Measurements from ENCODE around the gene MYADML2.

Gene MYADML2

GRCh38 chr17:81934850-81935708, 12.0 kb downstream of the MYADML2 start:
- DNase-seq: no peak

- no peak for DNase-seq
These were observed 12.8 kb downstream of the MYADML2 start for GRCh38 chr17:81934098-81934757.

DNA sequence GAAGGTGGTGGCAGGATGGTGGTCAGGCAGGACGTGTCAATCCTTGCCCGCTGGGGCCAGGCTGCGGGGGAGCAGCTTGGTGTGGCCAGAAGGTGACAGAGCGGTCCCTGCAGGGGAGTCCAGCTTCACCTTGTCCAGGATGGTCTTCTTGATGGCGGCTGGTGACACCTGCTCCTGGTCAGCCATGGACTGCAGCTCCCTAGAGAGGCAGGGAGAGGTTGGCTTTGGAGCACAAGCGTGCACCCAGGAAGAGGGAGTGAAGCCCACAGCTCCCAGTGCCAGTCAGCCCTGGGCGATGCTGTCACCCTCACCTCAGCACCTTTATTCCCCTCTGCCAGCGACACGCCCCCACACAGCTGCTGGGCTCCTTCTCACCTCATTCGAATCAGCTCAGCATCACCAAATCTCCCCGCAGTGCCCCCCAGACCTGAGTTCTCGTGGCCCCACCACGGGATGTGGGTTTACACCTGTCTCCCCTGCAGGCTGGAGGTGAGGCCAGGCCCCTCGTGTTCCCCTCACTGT, 13.8 kb downstream of the MYADML2 start:
- DNase-seq: no peak

- DNase-seq: no peak
These were observed 14.6 kb downstream of the MYADML2 start for GRCh38 chr17:81932333-81932983.

DNA sequence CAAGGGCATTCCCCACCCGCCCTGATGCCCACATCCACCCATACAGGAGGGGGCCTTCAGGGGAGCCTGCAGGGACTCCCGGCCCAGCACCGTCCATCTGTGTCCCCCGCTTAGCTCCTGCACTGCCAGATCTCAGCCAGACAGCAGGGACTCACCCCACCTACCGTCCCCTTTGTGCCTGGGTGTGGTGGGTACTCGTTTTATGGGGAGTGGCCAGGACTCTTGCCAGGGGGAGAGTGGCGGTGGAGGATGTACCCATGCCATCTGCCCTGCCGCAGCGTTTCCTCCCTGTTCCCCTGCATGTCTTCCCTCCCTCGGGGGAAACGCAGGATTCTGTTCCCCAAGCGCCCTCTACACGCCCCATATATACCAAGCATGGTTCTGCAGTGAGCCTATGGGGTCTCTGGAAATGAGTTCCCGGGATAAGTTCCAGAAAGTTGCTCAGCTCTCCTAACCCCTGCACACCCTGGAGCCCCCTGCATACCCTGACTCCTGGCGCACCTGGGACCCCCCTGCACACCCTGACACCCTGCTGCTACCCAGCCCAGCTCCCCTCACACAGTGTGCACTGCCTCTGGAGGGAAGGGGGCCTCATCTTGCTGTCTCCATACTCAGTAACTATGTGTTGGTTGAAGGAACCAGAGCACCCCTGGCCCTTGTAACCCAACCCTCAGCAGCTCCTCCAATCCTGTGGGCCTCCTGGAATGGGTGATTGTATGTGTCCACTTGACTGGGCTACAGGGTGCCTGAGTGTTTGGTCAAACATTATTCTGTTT, 15.3 kb downstream of the MYADML2 start:
- DNase-seq: no peak

DNA sequence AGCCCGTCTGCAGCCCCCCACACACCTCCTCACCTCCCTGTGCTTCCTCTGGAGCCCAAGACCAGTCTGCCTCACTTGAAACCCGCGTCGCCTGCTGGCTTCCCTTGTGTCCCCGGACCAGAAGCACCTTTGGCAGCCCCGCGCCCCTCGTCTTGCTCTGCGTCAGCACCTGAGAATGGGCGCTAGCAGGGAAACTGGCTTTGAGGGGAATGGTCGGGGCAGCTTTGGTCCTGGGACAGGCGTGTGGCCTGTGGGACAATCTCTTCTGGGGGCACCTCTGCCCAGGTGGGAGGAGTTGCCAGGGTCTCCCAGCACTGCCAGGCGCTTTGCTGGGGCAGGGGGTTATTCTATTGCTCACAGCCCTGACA, 15.9 kb downstream of the MYADML2 start:
- no peak for DNase-seq

DNA sequence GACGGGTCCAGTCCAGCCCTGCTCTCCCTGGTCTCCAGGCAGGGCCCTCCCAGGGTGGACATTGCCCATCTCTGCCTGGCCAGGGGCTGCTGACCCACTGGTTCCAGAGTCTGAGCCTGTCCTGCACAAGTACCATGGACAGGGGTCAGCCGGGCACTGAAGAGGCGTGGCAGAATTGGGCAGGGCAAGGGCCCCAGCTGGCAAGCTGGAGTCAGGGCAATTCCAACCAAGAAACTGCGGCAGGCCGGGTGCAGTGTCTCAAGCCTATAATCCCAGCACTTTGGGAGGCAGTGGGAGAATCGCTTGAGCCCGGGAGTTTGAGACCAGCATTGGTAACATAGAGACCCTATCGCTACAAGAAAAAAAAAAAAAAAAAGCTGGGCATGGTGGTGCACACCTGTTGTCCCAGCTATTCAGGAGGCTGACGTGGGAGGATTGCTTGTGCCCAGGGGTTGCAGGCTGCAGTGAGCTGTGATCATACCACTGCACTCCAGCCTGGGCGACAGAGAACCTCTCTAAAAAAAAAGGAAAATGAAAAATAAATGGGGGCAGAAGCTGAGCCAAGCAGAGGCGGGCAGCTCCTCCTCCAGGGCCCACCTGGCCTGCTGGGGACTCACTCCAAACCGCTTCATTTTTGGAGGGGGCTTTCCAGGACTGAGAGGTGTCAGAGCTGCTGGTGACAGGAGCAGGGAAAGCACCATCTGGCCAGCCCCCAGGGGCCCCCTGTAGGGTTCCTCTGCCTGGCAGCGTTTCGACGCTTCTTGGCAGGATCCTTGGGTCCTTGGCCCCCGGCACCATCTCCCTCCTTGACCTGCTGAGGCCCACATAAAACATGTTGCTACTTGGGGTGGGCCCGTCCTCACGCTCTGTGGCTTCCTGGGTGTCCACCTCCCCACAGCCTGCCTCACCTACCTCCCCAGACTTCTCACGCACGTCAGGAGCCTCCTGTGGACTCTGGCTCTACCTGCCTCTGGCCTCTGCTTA, 16.6 kb downstream of the MYADML2 start:
- DNase-seq: no peak

GRCh38 chr17:81929253-81930141, 17.5 kb downstream of the MYADML2 start:
- DNase-seq: no peak

GRCh38 chr17:81928544-81929252, 18.3 kb downstream of the MYADML2 start:
- DNase-seq: no peak

GRCh38 chr17:81927653-81928543, 19.1 kb downstream of the MYADML2 start, which contains the start of gene MAFG:
Gene MAFG, minus strand, starts transcription at chr17:81927735. Its CDS starts 4,550 bp downstream, at chr17:81923185.
- peak; percentile 54 for DNase-seq

DNA sequence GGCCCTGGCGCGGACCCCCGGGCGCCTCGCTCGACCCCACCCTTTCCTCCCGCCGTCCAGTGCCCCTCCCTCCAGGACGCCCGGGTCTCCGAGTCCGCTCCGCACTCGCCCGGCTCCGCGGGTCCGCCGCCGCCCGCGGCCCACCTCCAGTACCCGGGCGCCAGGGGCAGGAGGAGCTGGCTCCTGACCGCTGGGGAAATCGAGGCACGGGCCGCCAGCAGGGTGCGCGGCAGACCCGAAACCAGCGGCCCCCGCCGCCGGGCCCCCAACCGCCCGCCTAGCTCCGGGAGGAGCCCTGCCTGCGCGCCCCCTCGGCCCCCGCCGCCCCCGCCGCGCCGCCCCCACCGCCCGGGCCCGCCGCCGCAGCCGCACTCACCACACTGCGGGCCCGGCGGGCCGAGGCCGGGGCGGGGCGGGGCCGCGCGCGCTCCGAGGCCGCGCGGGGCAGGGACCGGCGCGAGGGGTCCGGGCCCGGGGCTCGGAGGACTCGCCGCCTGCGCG, 19.8 kb downstream of the MYADML2 start:
- no peak for DNase-seq

DNA sequence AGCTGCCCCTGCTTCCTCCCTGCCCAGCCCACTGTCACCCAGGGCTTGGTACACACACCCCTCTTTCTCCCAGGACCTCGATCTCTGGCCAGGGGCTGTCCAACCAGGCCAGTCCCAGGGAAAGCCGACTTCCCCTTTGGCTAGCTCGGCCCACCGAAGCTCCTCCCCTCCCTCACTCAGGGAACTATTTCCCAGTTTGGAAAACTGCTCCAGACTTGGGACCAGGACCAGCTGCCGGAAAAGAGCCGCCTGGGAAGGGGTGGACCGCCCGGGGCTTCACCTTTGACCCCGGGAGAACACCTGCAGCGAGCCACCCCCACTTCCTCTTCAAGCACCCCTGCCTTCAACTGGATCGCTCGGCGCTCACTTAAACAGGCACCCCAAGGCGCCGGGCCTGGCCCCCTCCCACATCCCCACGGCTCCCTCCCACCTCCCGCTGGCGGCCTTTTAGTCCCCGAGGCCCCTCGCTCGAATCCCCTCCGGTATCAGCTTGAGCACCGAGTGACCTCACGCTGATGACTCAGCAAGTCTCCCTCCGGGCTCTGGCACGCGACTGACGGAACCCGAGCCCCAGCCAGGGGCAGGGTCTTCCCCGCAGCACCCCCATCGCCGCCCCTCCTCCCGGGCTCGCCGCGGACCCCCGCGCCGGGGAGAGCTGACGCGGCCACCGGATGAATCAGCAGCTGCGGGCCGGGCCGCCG, 20.4 kb downstream of the MYADML2 start:
- no peak for DNase-seq

DNA sequence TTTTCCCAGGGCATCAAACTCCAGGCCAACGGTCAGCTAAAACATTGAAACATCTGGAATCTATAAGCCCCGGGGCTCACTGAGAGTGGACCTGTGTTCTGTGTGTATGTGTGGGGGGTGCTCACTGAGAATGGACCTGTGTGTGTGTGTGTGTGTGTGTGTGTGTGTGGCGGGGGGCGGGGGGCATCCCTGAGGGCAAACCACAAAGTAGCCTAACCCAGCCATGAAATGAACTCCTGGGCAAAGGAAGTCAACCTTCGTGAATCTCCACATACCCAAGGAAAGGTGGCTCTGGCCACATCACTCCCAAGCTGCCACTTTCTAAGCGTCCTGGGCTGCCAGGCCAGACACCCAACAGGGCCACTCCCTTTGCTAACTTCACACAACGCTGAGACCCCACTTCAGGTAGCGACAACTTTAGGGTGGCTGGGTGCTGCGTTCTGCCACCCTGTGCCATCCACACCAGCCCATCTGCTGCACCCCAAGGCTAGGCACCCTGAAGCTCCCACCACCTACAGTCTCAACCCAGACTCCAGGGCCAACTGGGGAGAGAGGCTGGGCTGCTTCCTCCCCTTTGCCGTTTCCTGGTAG, 21.1 kb downstream of the MYADML2 start:
- DNase-seq: no peak

DNA sequence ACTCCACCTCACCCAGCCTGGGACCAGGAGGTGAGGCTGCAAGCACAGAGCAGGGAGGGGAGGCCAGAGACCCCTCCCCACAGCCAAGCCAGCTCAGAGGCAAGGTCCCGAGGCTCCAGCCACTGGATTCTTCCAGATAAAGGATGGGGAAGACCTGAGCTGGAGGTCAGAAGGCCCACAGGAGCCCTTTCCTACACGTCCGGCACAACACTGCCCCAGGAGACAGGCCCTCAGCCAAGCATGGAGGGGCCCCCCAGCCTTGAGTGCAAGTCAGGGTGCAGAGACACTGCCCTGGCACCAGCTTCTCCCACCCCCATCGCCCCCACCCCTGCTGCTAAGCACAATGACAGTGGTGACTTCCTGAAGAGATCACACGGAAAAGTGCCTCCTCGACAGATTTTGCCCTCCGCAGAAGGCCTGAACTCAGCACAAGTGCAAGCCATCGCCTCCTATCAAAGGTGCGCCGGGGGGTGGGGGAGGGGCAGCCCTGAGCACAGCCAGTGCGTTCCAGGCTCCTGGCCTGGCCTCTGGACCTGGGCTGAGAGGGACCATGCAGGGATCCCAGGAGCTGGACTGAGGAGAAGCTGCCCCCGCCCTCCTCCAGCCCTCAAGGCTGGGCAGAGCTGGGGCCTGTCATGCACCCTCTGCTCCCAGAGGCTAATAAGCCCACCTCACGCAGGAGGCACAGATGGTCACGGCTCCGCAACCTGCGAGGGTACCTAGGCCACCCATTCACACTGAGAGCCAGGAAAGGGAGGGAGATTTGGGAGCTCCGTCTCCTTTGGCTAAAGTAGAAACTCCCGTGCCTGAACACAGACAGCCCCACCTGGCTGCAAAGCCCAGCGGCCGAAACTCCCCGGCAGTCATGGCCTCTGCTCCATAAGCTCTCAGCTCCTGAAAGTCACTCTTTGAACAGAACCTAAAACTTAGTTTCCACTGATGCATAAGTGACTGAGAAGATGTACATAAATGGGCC, 22.2 kb downstream of the MYADML2 start:
- DNase-seq: no peak

DNA sequence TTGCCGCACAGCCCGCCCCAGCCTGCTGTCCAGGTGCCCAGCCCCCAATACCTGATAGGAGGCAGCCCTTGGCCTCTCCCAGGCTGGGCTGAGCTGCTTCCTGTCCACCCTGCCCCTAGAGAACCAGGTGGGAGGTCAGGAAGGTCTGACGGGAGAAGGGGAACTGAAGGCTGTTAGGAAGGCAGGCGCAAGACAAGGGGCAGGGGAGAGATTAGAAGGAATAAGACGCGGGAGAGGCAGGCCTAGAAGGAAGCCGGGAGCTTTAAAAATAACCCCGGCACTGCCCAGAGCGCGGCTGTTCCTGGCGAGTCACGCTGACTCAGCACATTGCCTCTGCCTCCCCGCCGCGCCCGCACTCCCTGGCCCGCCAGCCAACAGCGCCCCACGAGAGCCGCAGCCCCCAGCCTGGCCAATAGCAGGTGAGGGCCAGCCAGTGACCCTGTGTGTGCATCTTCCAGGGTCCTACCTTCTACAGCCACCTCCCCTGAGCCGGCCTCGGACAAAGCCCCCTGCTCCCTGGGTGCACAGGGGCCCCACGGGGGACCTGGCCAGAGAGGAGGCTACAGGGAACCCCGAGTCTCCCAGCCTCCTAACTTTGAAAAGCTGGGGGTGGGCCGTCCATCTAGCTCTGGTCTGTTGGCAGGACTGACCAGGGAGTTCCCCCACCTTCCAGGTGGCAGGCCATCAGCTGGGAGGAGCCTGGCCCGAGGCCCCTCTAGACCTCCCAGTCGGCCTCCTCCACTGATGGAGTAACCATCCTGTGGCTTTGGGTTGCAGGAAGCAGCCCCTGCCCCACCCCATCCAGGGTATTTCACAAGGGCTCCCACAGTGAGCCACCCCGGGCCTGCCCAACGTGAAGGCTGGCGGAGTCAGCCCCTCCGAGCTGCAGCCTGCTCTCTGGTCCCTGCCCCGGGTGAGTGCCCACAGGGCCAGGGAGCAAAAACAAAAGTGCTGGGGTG, 23.5 kb downstream of the MYADML2 start:
- no peak for DNase-seq

Measured in DMS79 (cell line).